SU-DHL-6 (cell line): ENCODE results near the gene MRPL30.
A peak's percentile ranks its signal among the peaks of the same experiment; 100 is the strongest.

ENCODE experiments used
- H2AFZ ChIP-seq: fragments of 200-600 bp; sonication (generic); 2 replicates; pipeline ENCODE4 v1.6.1; 2014; ENCODE audit warnings: low read depth, mild to moderate bottlenecking, moderate library complexity, mixed read lengths, antibody characterized with exemption, low read length; ENCODE audit not compliant: severe bottlenecking
- H3F3A ChIP-seq: fragments of 200-600 bp; shearing (Covaris generic); 2 replicates; pipeline ENCODE4 v1.6.0; 2016; ENCODE audit warnings: antibody characterized with exemption, mild to moderate bottlenecking; ENCODE audit not compliant: insufficient read depth
- H3K27ac ChIP-seq: fragments of 200-600 bp; sonication (generic); 2 replicates; pipeline ENCODE4 v1.5.1; 2016; ENCODE audit warnings: low read depth, mild to moderate bottlenecking, low read length, moderate library complexity, mixed read lengths
- H3K27me3 ChIP-seq: fragments of 200-600 bp; sonication (generic), shearing (Covaris generic); 2 replicates; pipeline ENCODE4 v1.6.0; 2014; ENCODE audit warnings: mild to moderate bottlenecking, low read length
- H3K36me3 ChIP-seq: fragments of 200-600 bp; sonication (generic); 2 replicates; pipeline ENCODE4 v1.6.1; 2014; ENCODE audit warnings: mild to moderate bottlenecking, low read length, mixed read lengths
- H3K4me2 ChIP-seq: fragments of 300-600, 200-600 bp; shearing (Covaris generic), sonication (generic); 2 replicates; pipeline ENCODE4 v1.6.0; 2014; ENCODE audit warnings: low read length, low read depth, mild to moderate bottlenecking; ENCODE audit not compliant: poor library complexity, severe bottlenecking
- H3K4me3 ChIP-seq: fragments of 200-600 bp; sonication (generic); 2 replicates; pipeline ENCODE4 v1.5.1; 2014; ENCODE audit warnings: antibody characterized with exemption, low read length, mild to moderate bottlenecking, mixed read lengths; ENCODE audit not compliant: insufficient read depth, poor library complexity, severe bottlenecking
- H3K79me2 ChIP-seq: fragments of 200-600 bp; sonication (generic); 2 replicates; pipeline ENCODE4 v1.6.1; 2014; ENCODE audit warnings: mild to moderate bottlenecking, low read length, moderate library complexity; ENCODE audit not compliant: insufficient read depth
- H3K9ac ChIP-seq: fragments of 200-600 bp; sonication (generic); 2 replicates; pipeline ENCODE4 v1.7.0; 2014; ENCODE audit warnings: mild to moderate bottlenecking, low read length
- H3K9me2 ChIP-seq: fragments of 200-600 bp; sonication (generic); replicated peaks from 2 replicates; pipeline ENCODE4 v1.6.1; 2014; ENCODE audit warnings: low read length; ENCODE audit not compliant: insufficient read depth
- H3K9me3 ChIP-seq: fragments of 200-600 bp; sonication (generic); 2 replicates; pipeline ENCODE4 v1.6.1; 2014; ENCODE audit warnings: low read length, mixed read lengths; ENCODE audit not compliant: insufficient read depth
- H4K20me1 ChIP-seq: fragments of 200-600 bp; sonication (generic); 2 replicates; pipeline ENCODE4 v1.6.1; 2014; ENCODE audit warnings: low read depth, mild to moderate bottlenecking, antibody characterized with exemption, low read length, moderate library complexity, mixed read lengths
- EZH2phosphoT487 ChIP-seq: fragments of 200-600 bp; sonication (generic), shearing (Covaris generic); conservative IDR thresholded peaks from 2 replicates; pipeline ENCODE4 v1.6.1; 2018; ENCODE audit warnings: mild to moderate bottlenecking, antibody characterized with exemption, low read length, moderate library complexity, mixed read lengths
- TF ChIP-seq, protein P1 (sequence below): fragments of 200-600 bp; sonication (generic); IDR thresholded peaks from one replicate; pipeline ENCODE4 v1.5.1; 2017; ENCODE audit warnings: antibody characterized with exemption, mild to moderate bottlenecking, low read length, moderate library complexity; ENCODE audit not compliant: insufficient read depth, poor library complexity, severe bottlenecking

The MRPL30 gene

DNA sequence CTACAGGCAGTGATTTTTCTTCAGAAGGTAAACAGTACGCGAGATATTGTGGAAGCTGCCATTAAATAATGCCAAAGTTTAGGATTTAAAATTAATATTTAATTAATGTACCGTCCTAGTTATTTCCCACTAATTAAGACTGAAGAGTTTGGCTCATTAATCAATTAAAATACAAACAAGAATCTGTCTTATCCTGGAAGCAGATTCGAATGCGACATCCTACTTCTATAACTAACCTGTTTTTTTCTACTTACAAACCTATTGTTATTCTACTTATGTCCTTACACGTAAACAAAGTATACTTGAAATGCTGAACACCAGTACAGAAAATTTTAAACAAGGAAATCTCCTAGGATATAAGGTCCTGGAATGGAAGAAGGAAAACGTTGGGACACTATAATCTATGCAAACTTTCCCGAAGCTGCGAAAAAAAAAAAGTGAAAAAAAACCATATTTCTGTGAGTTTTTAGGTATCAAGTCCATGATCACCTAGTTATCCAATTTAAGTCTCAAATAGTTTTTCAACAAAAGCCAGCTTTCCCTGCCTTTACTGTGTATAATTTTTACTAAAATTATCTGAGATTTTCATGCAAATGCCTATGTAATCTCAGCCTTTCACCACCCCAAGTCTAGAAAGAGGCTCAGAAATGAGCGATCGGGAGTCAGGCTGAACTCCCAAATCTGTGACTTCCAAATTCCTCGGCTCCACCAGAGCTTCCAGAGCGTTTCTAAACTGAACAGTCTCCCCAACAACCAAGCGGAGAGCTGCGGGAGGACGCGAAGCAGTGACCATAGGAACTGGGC, 40.7 kb upstream of the MRPL30 start:
- H3K27ac ChIP-seq = peak overlapping the region; percentile 75
- no peaks in the 10 kb centered on the region for H3K9me2 ChIP-seq
- no peaks in the 10 kb centered on the region for H3K36me3 ChIP-seq
- H3K9ac ChIP-seq = peak overlapping the region; percentile 76
- no peaks in the 10 kb centered on the region for H3K9me3 ChIP-seq
- peak overlapping the region; percentile 64 for H2AFZ ChIP-seq
- peaks cover 16% of the 10 kb centered on the region for H3F3A ChIP-seq
- TF ChIP-seq, protein P1, sequence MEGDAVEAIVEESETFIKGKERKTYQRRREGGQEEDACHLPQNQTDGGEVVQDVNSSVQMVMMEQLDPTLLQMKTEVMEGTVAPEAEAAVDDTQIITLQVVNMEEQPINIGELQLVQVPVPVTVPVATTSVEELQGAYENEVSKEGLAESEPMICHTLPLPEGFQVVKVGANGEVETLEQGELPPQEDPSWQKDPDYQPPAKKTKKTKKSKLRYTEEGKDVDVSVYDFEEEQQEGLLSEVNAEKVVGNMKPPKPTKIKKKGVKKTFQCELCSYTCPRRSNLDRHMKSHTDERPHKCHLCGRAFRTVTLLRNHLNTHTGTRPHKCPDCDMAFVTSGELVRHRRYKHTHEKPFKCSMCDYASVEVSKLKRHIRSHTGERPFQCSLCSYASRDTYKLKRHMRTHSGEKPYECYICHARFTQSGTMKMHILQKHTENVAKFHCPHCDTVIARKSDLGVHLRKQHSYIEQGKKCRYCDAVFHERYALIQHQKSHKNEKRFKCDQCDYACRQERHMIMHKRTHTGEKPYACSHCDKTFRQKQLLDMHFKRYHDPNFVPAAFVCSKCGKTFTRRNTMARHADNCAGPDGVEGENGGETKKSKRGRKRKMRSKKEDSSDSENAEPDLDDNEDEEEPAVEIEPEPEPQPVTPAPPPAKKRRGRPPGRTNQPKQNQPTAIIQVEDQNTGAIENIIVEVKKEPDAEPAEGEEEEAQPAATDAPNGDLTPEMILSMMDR = no peak
- no peak for TF ChIP-seq EZH2phosphoT487
- H4K20me1 ChIP-seq = no peaks in the 10 kb centered on the region
- peak overlapping the region; percentile 97 for H3K4me3 ChIP-seq
- H3K79me2 ChIP-seq = peaks cover 22% of the 10 kb centered on the region
- peak overlapping the region; percentile 100 for H3K4me2 ChIP-seq
- H3K27me3 ChIP-seq = no peaks in the 10 kb centered on the region

DNA sequence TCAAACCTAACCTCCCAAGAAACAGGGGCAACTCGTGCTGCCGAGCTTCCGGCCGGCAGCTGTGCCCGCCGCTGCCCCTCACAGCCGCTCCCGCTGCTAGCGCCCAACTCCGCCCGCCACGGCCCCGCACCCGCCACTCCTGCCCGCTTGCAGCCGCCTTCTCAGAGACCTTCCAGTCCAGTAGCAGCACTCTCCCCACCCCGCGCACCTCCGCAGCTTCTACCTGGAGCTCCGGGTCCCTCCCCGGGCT, 40.2 kb upstream of the MRPL30 start:
- Histone ChIP-seq H3K4me3 (peak overlapping the region; percentile 97), H3F3A (peaks cover 16% of the 10 kb centered on the region), H3K79me2 (peaks cover 22% of the 10 kb centered on the region), H3K9ac (peak overlapping the region; percentile 76), H3K27me3 (no peaks in the 10 kb centered on the region), H2AFZ (peak overlapping the region; percentile 64), H3K9me3 (no peaks in the 10 kb centered on the region), H3K36me3 (no peaks in the 10 kb centered on the region), H3K4me2 (peak overlapping the region; percentile 100), H3K27ac (peak overlapping the region; percentile 75), H4K20me1 (no peaks in the 10 kb centered on the region), H3K9me2 (no peaks in the 10 kb centered on the region)
- TF ChIP-seq EZH2phosphoT487 = no peak
- TF ChIP-seq, protein P1 = no peak

DNA sequence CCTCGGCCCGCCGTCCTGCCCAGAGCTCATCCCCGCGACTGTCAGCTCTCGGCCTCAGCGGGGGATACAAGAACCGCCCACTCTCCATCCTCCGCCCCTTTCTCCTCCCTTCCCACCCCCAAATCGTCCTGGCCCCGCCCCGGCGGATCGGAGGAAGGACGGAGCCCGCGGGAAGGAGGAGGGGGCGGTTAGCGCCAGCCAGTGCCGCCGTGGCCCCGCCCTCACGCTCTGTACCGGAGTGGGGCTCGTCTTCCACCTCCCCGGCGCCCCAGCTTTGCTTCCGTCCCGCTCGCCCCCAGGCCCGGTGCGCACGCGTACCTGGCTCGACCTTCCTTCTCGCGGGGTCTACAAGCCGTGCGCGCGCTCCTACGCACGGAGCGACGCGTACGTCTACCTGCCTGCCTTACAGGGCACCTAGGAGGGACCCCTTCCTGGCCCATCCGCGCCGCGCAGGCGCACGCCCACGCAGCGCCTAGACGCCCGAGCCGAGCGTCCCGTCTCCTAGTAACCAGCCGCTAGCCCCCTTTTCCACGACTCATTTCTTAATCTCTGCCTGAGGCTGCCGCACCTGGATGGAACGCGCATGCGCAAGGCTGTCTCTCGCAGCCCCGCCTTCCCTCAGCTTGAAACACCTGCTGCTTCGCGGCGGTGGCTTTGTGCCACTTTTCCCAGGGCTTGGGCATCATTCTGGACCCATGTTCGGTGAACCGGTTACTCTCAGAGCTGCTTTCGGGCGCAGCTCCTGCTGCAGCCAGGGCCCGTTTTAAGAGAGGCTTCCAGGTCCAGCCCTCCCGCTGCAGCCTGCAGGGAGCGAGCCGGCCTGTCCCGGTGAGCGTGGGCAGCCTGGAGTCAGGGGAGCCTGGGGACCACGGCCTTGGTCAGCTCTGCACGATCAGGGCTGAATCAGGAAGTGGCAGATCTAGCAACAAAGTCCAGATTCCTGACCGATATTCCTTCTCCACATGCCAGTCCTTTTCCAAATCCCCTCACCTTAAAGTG, 39.6 kb upstream of the MRPL30 start, which contains the start of gene C2orf15:
C2orf15 (plus strand) TSS at position 598 of the 999 bp plus-strand sequence. CDS start 8,852 bp downstream, outside the sequence.
- H3K9me3 ChIP-seq = no peaks in the 10 kb centered on the region
- H3K9ac ChIP-seq = peak within 1 kb of the TSS; percentile 76
- H3F3A ChIP-seq = peaks cover 16% of the 10 kb centered on the region
- H3K4me2 ChIP-seq = peak within 1 kb of the TSS; percentile 100
- peak within 1 kb of the TSS; percentile 64 for H2AFZ ChIP-seq
- H3K36me3 ChIP-seq = no peaks in the 10 kb centered on the region
- peaks cover 22% of the 10 kb centered on the region for H3K79me2 ChIP-seq
- H3K27me3 ChIP-seq = no peaks in the 10 kb centered on the region
- H3K4me3 ChIP-seq = peak within 1 kb of the TSS; percentile 97
- no peaks in the 10 kb centered on the region for H4K20me1 ChIP-seq
- TF ChIP-seq, protein P1 = no peak
- no peak for TF ChIP-seq EZH2phosphoT487
- peak within 1 kb of the TSS; percentile 75 for H3K27ac ChIP-seq
- H3K9me2 ChIP-seq = no peaks in the 10 kb centered on the region
